Epidermal melanocyte (primary cell): ENCODE measurements around the gene DNAJC5G.

Source experiments
- DNase-seq: peaks from one replicate; pipeline ENCODE4 v3.0.0; 2011; ENCODE audit warnings: low spot score; ENCODE audit not compliant: insufficient read length

Gene DNAJC5G, protein sequence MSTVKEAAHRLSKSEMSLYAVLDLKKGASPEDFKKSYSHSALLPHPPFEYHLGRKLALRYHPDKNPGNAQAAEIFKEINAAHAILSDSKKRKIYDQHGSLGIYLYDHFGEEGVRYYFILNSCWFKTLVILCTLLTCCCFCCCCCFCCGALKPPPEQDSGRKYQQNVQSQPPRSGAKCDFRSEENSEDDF

DNA sequence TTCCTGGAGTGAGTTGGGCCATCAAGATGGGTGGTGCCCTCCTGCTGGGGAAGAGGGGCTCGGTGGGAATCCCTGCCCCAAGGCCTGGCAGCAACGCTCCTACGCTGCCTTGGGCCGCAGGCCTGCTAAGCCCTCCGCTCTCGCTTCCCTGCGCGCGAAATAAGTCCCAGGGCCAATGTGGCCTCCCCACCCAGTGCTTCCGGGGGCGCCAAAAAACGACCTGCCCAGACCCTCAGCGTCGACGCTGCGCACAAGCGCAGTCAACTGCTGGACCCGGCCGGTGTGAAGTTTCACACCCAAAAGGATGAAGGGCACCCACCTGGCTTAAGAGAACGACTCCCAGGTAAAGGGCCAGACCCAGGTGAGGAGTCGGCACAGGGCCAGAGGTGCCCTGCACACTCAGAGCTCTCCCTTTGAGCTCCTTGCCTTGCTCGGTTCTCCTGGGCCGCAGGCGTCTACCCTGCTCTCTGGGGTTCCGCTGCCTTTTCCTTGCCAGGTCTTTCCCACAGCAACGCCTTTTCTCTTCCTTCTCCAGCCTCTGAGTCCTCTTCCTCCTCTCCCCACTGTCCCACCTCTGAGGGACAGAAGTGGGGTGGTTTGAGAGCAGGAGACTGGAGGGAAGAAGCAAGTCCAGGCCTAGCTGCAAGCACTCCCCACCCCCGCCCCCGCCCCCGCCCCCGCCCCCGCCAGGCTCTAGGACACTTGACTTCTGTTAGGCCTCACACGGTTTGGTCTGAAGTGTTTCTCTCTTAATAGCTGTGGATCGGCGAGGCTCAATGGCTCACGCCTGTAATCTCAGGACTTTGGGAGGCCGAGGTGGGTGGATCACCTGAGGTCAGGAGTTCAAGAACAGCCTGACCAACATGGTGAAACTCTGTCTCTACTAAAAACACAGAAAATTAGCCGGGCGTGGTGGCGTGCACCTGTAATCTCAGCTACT, at the start of gene DNAJC5G:
Gene DNAJC5G (plus strand): TSS at position 223 of the 940 bp plus-strand sequence. CDS start 1,296 bp downstream, outside the sequence.
- DNase-seq, result no peak

DNA sequence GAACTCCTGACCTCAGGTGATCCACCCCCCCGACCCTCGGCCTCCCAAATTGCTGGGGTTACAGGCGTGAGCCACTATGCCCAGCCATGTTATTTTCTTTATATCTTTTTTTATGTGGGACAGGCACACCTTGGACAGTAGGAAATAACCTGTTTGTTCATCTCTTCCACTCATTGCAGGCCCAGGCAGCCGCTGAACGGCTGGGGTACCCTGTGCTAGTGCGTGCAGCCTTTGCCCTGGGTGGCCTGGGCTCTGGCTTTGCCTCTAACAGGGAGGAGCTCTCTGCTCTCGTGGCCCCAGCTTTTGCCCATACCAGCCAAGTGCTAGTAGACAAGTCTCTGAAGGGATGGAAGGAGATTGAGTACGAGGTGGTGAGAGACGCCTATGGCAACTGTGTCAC, 49.7 kb upstream of the DNAJC5G start:
- DNase-seq, result no peak

DNA sequence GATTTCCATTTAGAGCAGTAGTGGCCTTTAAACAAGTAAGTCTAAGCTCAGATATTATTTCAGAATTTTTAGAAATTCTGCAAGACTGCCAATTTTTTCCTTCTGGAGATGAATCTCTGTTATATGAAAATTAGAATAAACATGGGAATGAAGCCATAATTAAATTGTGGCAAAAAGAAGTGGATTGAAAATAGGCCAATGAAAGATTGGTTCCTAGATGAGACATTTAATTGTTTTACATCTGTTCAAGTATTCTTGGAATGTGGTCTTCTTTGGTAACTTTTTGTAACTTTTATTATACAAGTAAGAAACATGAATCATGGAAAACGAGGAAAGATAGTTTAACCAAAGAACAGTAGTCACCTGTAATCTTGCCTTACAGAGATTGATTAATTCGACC, 47.7 kb upstream of the DNAJC5G start:
- DNase-seq, result no peak

DNA sequence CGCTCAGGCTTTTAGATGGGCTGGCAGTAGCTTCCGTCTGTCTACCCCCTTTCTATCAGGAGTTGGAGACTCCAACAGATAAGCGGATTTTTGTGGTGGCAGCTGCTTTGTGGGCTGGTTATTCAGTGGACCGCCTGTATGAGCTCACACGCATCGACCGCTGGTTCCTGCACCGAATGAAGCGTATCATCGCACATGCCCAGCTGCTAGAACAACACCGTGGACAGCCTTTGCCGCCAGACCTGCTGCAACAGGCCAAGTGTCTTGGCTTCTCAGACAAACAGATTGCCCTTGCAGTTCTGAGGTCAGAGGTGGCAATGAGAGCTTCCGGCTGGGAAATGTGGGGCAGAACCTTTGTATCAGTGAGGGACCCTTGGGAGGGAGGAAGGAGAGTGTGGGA, 43.3 kb upstream of the DNAJC5G start:
- no peak for DNase-seq

DNA sequence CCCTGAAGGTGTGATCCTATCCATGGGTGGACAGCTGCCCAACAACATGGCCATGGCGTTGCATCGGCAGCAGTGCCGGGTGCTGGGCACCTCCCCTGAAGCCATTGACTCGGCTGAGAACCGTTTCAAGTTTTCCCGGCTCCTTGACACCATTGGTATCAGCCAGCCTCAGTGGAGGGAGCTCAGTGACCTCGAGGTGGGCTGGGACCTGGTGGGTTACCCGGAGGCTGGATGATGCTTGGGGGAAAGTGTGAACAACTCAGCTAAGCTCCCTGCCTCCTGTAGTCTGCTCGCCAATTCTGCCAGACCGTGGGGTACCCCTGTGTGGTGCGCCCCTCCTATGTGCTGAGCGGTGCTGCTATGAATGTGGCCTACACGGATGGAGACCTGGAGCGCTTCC, 41.9 kb upstream of the DNAJC5G start:
- DNase-seq, result no peak

DNA sequence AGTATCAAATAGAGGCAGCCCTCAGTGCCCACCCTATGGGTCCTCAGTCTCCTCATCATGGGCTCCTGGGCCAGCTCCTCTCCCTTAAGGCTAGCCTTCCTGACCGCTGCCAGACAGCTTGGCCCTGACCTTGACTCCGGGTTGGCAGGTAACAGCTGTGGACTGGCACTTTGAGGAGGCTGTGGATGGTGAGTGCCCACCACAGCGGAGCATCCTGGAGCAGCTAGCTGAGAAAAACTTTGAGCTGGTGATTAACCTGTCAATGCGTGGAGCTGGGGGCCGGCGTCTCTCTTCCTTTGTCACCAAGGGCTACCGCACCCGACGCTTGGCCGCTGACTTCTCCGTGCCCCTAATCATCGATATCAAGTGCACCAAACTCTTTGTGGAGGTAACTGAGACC, 39.1 kb upstream of the DNAJC5G start:
- DNase-seq, result no peak

DNA sequence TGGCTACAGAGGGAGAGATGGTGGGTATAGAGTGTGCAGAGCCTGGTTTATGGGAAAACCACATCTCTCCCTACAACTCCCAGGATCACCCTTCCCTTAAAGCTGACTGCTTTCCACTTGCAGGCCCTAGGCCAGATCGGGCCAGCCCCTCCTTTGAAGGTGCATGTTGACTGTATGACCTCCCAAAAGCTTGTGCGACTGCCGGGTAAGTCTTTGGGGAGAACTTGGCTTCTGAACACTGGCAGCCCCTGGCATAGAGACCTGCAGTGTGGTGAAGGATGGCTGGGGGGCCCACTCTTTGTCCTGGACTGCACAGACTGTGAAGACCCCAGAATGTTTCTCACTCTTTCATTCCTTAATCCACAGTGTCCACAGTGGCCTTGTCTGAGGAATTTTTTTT, 38.6 kb upstream of the DNAJC5G start:
- no peak for DNase-seq

DNA sequence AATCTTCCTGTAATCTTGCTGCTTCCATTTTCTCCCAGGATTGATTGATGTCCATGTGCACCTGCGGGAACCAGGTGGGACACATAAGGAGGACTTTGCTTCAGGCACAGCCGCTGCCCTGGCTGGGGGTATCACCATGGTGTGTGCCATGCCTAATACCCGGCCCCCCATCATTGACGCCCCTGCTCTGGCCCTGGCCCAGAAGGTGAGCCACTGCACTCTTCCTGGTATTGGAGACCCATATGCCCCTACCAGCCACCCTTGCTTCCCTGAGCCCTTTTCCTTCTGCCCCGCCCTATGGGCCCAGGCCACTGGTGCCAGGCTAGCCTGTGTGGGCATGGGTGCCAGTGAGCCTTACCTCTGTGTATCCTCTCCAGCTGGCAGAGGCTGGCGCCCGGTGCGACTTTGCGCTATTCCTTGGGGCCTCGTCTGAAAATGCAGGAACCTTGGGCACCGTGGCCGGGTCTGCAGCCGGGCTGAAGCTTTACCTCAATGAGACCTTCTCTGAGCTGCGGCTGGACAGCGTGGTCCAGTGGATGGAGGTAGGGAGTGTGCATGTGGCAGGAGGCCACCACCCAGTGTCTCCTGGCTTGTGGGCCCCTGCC, 37.8 kb upstream of the DNAJC5G start:
- no peak for DNase-seq

DNA sequence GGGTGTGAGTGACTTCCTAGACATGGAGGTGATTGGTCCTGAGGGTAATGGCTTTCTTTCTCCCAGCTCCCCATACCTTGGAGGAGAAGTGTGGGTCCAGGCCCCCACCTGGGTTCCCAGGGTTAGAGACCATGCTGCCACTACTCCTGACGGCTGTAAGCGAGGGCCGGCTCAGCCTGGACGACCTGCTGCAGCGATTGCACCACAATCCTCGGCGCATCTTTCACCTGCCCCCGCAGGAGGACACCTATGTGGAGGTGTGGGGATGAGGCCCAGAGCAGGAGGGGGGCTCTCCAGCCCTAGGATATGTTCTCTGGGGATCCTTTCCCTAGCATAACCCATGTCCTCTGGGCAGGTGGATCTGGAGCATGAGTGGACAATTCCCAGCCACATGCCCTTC, 36.3 kb upstream of the DNAJC5G start:
- DNase-seq, result no peak

DNA sequence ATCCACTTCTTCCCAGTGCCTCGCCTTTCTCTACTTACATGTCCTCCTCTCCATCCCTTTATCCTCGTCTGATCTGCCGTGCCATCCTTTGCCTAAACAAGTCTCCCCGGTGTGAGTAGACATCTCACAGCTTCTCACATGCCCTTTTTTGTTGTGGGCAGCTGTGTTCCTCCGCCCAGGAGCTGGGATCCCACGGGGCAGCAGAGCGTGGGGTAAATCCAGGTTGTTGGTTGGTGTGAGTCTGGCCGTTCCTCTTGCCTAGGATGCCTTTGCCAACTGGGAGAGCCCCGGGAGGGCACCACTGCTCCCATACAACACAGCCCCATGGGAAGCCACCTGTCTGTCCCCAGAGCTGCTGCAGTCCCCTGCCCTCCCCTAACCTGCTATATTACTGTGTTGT, 34.8 kb upstream of the DNAJC5G start:
- DNase-seq, result no peak

DNA sequence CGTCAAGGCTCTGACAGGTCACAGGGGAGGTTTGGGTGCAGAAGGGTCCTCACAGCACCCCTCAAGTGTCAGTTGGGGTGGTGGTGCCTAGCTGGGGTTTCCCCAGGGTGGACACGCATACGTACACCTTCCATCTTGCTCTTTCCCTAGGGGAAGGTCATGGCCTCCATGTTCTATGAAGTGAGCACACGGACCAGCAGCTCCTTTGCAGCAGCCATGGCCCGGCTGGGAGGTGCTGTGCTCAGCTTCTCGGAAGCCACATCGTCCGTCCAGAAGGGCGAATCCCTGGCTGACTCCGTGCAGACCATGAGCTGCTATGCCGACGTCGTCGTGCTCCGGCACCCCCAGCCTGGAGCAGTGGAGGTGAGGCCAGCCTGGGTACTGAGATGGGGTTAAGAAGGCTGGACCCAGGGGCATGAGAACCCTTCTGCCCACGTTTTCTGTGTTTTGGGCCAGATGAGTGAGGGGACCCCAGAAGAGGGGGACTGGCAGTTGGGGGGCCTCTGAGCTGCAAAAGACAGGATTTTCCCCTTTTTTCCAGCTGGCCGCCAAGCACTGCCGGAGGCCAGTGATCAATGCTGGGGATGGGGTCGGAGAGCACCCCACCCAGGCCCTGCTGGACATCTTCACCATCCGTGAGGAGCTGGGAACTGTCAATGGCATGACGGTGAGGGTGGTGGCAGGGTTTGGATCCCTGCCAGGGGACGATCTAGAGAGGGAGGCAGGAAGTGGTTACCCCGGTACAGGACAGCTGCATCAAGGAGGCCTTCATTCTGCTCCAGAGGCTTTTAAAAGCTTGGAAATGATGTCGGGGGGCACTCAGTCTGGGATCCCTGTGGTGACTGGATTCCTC, 33.2 kb upstream of the DNAJC5G start:
- no peak for DNase-seq

DNA sequence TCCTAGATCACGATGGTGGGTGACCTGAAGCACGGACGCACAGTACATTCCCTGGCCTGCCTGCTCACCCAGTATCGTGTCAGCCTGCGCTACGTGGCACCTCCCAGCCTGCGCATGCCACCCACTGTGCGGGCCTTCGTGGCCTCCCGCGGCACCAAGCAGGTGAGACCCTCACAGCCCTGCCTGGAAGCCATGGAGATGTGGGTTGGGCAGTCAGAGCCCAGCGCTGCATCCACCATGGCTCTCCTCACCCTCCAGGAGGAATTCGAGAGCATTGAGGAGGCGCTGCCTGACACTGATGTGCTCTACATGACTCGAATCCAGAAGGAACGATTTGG, 32.6 kb upstream of the DNAJC5G start:
- no peak for DNase-seq

DNA sequence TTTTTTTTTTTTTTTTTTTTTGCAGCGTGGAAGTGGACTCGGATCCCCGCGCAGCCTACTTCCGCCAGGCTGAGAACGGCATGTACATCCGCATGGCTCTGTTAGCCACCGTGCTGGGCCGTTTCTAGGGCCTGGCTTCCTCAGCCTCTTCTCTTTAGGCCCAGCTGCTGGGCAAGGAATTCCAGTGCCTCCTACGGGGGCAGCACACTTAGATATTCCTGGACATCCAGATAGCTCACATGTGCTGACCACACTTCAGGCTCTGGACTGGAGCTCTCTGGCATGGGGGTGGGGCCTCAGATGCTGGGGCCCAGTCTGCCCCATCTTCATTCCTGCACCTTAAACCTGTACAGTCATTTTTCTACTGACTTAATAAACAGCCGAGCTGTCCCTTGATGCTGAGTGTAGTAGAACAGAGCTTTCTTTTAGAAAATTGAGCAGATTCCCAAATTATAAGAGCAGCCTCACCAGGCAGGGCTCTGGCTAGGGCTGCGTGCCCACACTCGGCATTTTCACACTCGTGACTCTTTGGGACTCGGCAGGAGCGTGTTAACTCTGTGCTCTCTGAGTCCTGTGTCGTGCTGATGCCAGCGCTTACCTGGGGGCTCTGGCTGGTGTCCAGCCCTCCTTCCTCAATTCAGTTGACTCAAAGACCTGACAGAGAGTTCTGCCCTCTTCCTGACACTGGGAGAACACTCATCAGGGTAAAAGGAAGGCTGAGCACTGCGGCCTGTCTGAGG, 31.7 kb upstream of the DNAJC5G start:
- no peak for DNase-seq

DNA sequence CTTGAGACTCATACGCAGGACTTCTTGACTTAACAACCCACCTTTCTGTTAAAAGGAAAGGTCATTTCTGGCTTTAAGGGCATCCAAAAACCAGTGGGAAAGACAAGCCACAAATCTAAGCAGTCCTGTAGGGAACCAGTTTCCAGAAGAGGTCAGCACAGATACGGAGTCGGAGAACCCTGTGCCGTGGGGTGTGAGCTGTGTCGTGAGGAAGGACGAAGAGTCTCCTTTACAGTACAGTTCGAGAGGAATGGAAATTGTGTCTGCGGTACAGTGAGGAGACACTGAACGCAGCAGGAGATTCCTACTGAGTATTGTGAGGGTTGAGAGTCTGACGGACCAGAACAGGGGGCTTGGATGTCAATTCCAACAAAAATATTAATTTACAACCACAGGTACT, 30.1 kb upstream of the DNAJC5G start:
- no peak for DNase-seq

DNA sequence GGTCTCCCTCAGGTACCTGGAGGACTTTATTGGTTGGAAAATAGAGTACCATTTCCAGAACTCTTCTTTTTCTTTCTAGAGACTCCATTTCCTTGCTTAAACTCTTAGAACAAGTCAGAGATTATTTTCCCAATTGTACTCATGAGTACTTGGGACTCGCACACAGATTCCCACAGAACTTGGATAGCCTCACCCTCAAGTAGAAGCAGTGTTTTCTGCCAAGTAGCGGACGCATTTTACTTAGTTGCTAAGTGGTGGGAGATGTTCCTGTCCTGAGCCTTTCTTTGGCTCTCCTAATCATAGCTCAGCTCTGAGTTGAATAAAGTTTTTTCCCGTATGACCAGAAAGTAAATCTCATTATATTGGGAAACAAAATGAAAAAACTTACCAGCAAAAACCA, 29.6 kb upstream of the DNAJC5G start:
- no peak for DNase-seq

DNA sequence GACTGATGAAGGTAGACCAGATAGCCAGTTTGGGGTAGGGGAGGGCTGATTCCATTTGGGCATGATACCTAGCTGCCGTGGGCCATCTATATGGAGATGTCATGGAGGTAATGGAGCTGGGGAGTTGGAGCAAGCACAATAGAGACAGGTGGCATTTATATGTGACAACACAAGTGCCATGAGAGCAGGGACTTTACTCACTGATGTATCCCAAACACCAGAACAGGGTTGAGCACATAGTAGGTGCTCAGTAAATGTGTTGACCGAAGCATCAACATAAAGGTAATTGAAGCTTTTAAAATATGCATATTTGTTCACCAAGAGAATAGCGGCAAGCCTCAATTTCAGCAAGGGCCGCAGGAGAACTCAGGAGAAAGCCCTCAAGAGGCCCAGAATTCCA, 27.3 kb upstream of the DNAJC5G start:
- DNase-seq, result no peak

DNA sequence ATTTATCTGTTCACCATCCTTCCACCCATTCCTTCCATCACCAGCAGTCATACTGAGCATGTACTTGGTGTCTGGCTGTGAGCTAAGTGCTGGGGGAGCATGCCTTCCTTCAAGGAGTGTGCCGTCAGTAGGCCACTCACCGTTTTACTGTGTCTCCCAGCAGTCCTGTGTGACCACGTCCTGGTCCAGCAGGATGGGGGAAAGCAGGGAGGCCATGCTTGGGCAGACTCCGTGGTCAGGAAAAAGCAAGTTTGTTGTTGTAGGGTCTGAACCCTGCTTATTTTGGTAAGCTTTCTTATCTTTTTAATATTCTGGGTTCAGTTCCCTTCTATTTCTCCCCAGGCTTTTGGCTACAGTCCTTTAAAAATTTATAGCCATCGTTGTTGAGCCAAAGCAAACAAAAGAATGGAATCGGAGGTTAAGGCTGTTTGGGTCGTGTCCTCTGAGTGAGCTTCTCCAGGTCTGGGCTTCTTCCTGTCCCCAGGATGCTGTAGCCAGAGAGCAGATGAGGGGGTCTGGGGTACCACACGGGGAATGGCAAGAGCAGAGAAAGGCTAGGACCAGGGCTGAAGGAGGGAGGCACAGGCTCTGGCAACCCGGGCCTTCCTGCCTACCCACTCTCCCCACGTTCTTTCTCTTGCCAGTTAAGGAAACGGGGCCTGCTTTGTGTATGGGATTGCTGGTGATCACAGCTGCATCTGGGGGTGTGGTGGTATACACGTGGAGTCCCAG, 25.9 kb upstream of the DNAJC5G start:
- no peak for DNase-seq

DNA sequence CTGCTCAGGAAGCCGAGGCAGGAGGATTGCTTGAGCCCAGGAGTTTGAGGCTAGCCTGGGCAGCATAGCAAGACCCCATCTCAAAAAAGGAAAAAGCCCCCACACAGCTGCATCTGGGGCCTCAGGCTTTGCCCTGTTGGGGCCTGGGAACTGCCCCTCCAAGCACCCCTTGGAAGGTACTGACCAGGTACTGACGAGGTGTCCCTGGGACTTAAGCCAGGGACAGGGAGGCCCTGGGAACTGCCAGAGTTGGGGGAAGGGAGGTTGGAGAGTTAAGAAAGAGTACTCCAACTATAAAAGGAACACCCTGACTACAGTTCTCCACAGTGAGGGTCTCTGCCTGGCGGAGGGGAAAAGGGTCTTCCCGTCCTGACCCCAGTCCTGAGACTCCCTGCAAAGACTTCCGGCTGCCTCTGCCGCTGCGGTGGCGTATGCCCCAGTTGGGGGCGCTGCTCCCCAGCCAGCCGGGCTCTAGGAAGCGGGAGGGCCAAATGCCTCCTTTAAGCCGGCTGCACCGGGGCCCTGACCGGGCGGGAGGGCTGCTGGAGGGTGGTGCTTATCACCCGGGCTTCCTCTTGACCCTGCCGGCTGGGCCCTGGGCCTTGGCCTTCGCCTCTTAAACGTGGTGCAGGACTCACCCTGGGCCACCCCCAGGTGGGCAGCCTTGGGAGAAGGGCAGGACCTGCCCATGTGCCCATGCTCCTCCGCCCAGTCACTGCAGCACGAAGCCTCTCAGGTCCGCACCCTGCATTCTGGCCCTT, 25.2 kb upstream of the DNAJC5G start:
- DNase-seq, result peak; percentile 57

DNA sequence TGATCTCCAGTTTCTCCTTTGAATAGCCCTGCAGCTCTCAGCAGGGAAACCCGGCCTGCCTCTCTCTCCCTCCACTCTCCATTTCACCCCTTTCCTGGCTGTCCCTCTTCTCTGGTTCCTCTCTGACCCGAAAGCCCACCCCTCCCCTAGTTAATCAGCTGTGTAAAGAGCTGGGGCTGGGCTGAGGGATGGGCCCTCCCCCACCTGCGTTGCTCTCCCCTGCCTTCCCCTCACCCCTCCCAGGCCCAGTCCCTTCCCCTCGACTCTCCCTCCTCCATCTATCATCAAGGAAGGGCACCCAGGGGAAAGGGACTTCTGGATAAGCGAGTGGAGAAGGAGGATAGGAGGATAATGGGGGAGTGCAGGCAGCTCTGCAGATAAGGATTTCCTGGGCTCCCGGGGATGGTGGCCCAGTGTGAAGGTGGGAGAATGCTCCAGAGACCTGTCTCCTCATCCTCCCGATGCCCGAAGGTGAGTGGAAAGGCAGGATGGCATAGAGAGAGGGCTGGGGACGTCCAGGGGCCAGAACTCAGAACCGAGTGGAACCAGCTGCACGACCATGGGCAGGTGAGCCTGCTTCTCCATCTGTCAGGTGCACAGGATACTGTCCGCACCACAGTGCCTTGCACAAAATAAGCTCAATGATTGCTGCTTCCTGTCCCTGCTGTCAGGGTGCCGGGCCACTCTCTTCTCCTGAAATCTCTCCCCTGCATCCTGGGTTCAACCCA, 24.4 kb upstream of the DNAJC5G start:
- no peak for DNase-seq
